HepG2 (cell line): ENCODE data around the gene TUBE1. TPM values are rescaled to one million over a fixed set of nuclear protein-coding genes. Genes with fewer than 3 reads are reported as not detected.

ENCODE experiments used
- ARID4A ChIP-seq: sonication (generic); formaldehyde crosslinking; IDR thresholded peaks from 2 replicates; pipeline ENCODE4 v1.5.0; 2020; ENCODE audit warnings: mild to moderate bottlenecking, missing genetic modification reagents, borderline replicate concordance
- ATAD3A ChIP-seq: sonication (generic); formaldehyde crosslinking; IDR thresholded peaks from 2 replicates; pipeline ENCODE4 v1.4.0; 2020; ENCODE audit warnings: missing genetic modification reagents
- DNMT1 ChIP-seq: sonication (generic); formaldehyde crosslinking; IDR thresholded peaks from 2 replicates; pipeline ENCODE4 v1.5.1; 2020; ENCODE audit warnings: mild to moderate bottlenecking, missing genetic modification reagents
- ETV6 ChIP-seq: sonication (generic); formaldehyde crosslinking; conservative IDR thresholded peaks from 2 replicates; pipeline ENCODE4 v1.4.0; 2020; ENCODE audit warnings: missing genetic modification reagents
- FOXA1 ChIP-seq, 2 experiments: fragments of 450-650 bp in 1 of 2; sonication (generic) in 1 of 2; formaldehyde crosslinking in 1 of 2; IDR thresholded peaks; 2 replicates each; pipeline versions ENCODE4 v1.4.0 to v1.6.1; 2016 to 2020; ENCODE audit warnings: missing genetic modification reagents in 1 of 2
- HMG20A ChIP-seq: IDR thresholded peaks from 2 replicates; pipeline ENCODE4 v1.6.1; 2016; ENCODE audit warnings: borderline replicate concordance
- JUNB ChIP-seq: sonication (generic); formaldehyde crosslinking; IDR thresholded peaks from 2 replicates; pipeline ENCODE4 v1.8.0; 2022; ENCODE audit warnings: missing genetic modification reagents, mild to moderate bottlenecking, borderline replicate concordance
- MIER3 ChIP-seq: IDR thresholded peaks from 2 replicates; pipeline ENCODE4 v1.6.1; 2016; ENCODE audit warnings: missing compliant biosample characterization, borderline replicate concordance
- NFIB ChIP-seq: sonication (generic); formaldehyde crosslinking; IDR thresholded peaks from 2 replicates; pipeline ENCODE4 v1.9.0; 2021; ENCODE audit warnings: missing genetic modification reagents, mild to moderate bottlenecking, borderline replicate concordance
- POLR2AphosphoS2 ChIP-seq: IDR thresholded peaks from 2 replicates; pipeline ENCODE4 v1.6.1; 2011; ENCODE audit warnings: low read depth, low read length, improper control_type of control experiment
- POLR2AphosphoS5 ChIP-seq: IDR thresholded peaks from 2 replicates; pipeline ENCODE4 v1.6.1; 2012; ENCODE audit warnings: low read depth, low read length
- SMAD9 ChIP-seq: sonication (generic); formaldehyde crosslinking; IDR thresholded peaks from 2 replicates; pipeline ENCODE4 v1.5.1; 2020; ENCODE audit warnings: mild to moderate bottlenecking, missing genetic modification reagents
- SP140L ChIP-seq: sonication (generic); formaldehyde crosslinking; IDR thresholded peaks from 2 replicates; pipeline ENCODE4 v1.4.0; 2020; ENCODE audit warnings: missing genetic modification reagents, borderline replicate concordance
- TOPORS ChIP-seq: sonication (generic); formaldehyde crosslinking; IDR thresholded peaks from 2 replicates; pipeline ENCODE4 v1.8.0; 2023; ENCODE audit warnings: mild to moderate bottlenecking, missing genetic modification reagents
- YEATS2 ChIP-seq: sonication (generic); formaldehyde crosslinking; IDR thresholded peaks from 2 replicates; pipeline ENCODE4 v1.4.0; 2020; ENCODE audit warnings: missing genetic modification reagents, borderline replicate concordance
- ZHX1 ChIP-seq: sonication (generic); formaldehyde crosslinking; IDR thresholded peaks from 2 replicates; pipeline ENCODE4 v1.8.1; 2022; ENCODE audit warnings: low read depth, mild to moderate bottlenecking, missing genetic modification reagents
- ZNF580 ChIP-seq: IDR thresholded peaks from 2 replicates; pipeline ENCODE4 v1.6.1; 2016; ENCODE audit warnings: low read depth, borderline replicate concordance
- ZNF780A ChIP-seq: sonication (generic); formaldehyde crosslinking; IDR thresholded peaks from 2 replicates; pipeline ENCODE4 v1.8.0; 2022; ENCODE audit warnings: mild to moderate bottlenecking, missing genetic modification reagents, moderate library complexity
- ZSCAN29 ChIP-seq: sonication (generic); formaldehyde crosslinking; conservative IDR thresholded peaks from 2 replicates; pipeline ENCODE4 v1.4.0; 2020; ENCODE audit warnings: mild to moderate bottlenecking, missing genetic modification reagents
- polyA plus RNA-seq, 8 experiments: library from polyadenylated mRNA; depleted of rRNA in 3 of 8; stranded (reverse) in 7 of 8; unstranded in 1 of 8; fragments of >200 nt; fragmentation: Illumina TruSeq in 4 of 8; extraction: Trizol in 4 of 8; gene quantifications; 2 replicates each; pipeline versions ENCODE4 v1.2.1 to v1.2.3, GENCODE V29; 2011 to 2016; ENCODE audit warnings: low read depth in 4 of 8, missing spikeins in 1 of 8, mixed read lengths in 1 of 8; ENCODE audit not compliant: insufficient read depth in 1 of 8
- total RNA-seq, 5 experiments: library from RNA; depleted of rRNA; stranded (reverse); fragments of >200 nt; fragmentation: Illumina TruSeq; extraction: Trizol; gene quantifications; 2 replicates each; pipeline ENCODE4 v1.2.3, GENCODE V29; 2016; ENCODE audit warnings: low read depth in 1 of 5

The TUBE1 gene
- total and polyA plus RNA-seq, 2 of the 13 experiments (the other 11 are each of a cell fraction or from before 2014, with no cell fraction given): 17.3 to 22.6 TPM

DNA sequence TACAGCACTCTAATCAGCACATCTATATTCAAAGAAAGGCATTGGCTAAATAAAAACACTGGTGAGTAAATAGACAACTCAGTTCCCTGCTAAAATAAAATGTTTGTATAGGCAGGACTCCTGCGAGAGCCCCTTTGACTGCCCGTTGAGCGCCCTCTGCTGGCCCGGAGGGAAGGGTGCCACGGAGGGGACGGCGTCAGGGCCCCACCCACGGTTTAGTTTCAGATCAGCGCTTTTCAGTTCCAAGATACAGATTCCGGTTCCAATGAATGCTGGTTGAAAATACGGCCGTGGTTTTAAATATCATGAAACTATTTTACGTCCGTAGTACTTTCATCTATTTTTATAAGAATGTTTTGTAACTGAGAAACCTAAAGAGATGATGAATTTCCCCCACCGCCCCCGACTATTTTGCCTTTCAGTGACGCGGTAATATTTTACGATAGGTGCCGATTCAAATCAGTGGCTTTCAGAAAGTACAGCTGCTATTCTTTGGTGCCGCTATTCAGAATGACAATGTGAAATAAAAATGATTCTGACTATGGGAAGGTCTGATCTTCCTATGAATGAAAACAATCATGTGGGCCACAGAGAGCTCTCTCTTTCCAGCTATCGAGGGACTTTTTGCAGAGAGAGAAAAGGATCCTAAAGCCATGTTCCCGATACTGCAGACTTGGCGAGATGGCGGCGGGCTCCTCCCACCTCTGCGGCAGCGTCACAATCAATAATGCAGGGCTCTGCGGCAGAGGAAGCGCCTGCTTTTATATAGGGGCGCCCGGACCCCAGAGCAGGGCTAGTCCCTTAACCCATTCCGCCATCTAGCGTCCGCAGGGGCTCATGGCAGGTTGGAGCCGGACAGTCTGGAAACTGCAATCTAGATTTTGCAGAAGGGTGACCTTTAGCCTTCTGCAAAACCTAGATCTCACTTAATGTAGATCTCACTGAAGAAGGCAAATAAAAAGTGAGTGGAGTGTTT lies 44.0 kb downstream of the TUBE1 start (continued):
- TF ChIP-seq ZHX1 (CRISPR knock-in tag) (no peak), SMAD9 (CRISPR knock-in tag) (no peak), ZSCAN29 (CRISPR knock-in tag) (no peak), NFIB (CRISPR knock-in tag) (no peak), TOPORS (CRISPR knock-in tag) (no peak), HMG20A (peak; percentile 46; the same call in 1 of the 2 replicates), FOXA1 (IDR thresholded peaks at IDR 0.05) (no peak), FOXA1 (CRISPR knock-in tag; IDR thresholded peaks at IDR 0.05) (0 out of 2 replicates have a peak, but pooled peaks have one; percentile 7), DNMT1 (CRISPR knock-in tag) (0 out of 2 replicates have a peak, but pooled peaks have one; percentile 46), ZNF580 (CRISPR knock-in tag) (peak; percentile 44; the same call in 1 of the 2 replicates), ETV6 (no peak), POLR2AphosphoS2 (no peak), YEATS2 (CRISPR knock-in tag) (0 out of 2 replicates have a peak, but pooled peaks have one; percentile 42), SP140L (peak; percentile 56; the same call in 1 of the 2 replicates), ATAD3A (CRISPR knock-in tag) (no peak), MIER3 (CRISPR knock-in tag) (no peak), ZNF780A (CRISPR knock-in tag) (no peak), POLR2AphosphoS5 (no peak), ARID4A (peak; percentile 60; the same call in 1 of the 2 replicates), JUNB (CRISPR knock-in tag) (no peak)
